OCI-LY7 (cell line): ENCODE data around the gene OR7G2. TPM values are rescaled to one million over a fixed set of nuclear protein-coding genes. Genes with fewer than 3 reads are reported as not detected.
A peak's percentile ranks its signal among the peaks of the same experiment; 100 is the strongest.

Experiments used
- Bru-seq: library from RNA; stranded (reverse); fragments of 400-500 nt; gene quantifications from one replicate; lab custom pipeline; 2021; lab: Mats Ljungman, UMichigan
- BruChase-seq, 2 experiments: library from RNA; stranded (reverse); fragments of 400-500 nt; gene quantifications; one replicate each; lab custom pipeline; 2021; lab: Mats Ljungman, UMichigan
- BruUV-seq: library from RNA; stranded (reverse); fragments of 400-500 nt; replicated peaks from 2 replicates; lab custom pipeline; 2021; lab: Mats Ljungman, UMichigan
- CTCF ChIA-PET: fragments of 300-600 bp; sonication (Branson Sonifier 250); formaldehyde crosslinking; loops from one replicate; lab custom pipeline; 2022; ENCODE audit warnings: antibody characterized with exemption; ENCODE audit not compliant: unreplicated experiment; lab: Charles Lee
- POLR2A ChIA-PET: fragments of 300-600 bp; sonication (Branson Sonifier 250); formaldehyde crosslinking; loops from one replicate; lab custom pipeline; 2022; ENCODE audit warnings: antibody characterized with exemption; lab: Charles Lee
- DNase-seq: peaks from one replicate; pipeline ENCODE4 v3.0.0-alpha.2; 2015; ENCODE audit warnings: low spot score
- H2AFZ ChIP-seq: fragments of 200-600 bp; sonication (generic), shearing (Covaris generic); 2 replicates; pipeline ENCODE4 v1.6.1; 2014; ENCODE audit warnings: mild to moderate bottlenecking, antibody characterized with exemption, low read length, moderate library complexity
- H3K27ac ChIP-seq: fragments of 200-600 bp; sonication (generic); 2 replicates; pipeline ENCODE4 v1.5.1; 2014; ENCODE audit warnings: mixed run types, low read depth, mild to moderate bottlenecking, moderate library complexity, low read length, inconsistent platforms; ENCODE audit not compliant: poor library complexity, severe bottlenecking
- H3K36me3 ChIP-seq: fragments of 200-600 bp; sonication (generic); 2 replicates; pipeline ENCODE4 v1.6.1; 2014; ENCODE audit warnings: mild to moderate bottlenecking, antibody characterized with exemption, low read length, moderate library complexity, mixed read lengths; ENCODE audit not compliant: insufficient read depth
- H3K4me1 ChIP-seq: fragments of 200-600 bp; sonication (generic); 2 replicates; pipeline ENCODE4 v1.5.1; 2014; ENCODE audit warnings: mild to moderate bottlenecking, low read length; ENCODE audit not compliant: insufficient read depth, poor library complexity, severe bottlenecking
- H3K4me2 ChIP-seq: fragments of 200-600 bp; sonication (generic); 2 replicates; pipeline ENCODE4 v1.6.1; 2014; ENCODE audit warnings: mild to moderate bottlenecking, low read length
- H3K4me3 ChIP-seq: fragments of 200-600 bp; sonication (generic); 2 replicates; pipeline ENCODE4 v1.5.1; 2014; ENCODE audit warnings: mild to moderate bottlenecking, low read depth, low read length; ENCODE audit not compliant: poor library complexity, severe bottlenecking
- H3K79me2 ChIP-seq: fragments of 200-600 bp; sonication (generic); 2 replicates; pipeline ENCODE4 v1.6.1; 2016; ENCODE audit warnings: low read depth, mild to moderate bottlenecking, low read length, moderate library complexity, mixed read lengths; ENCODE audit not compliant: insufficient read depth
- H3K9me2 ChIP-seq: fragments of 200-600 bp; sonication (generic); 2 replicates; pipeline ENCODE4 v1.6.1; 2016; ENCODE audit warnings: mild to moderate bottlenecking, low read length, mixed read lengths; ENCODE audit not compliant: insufficient read depth
- H3K9me3 ChIP-seq: fragments of 200-600 bp; sonication (generic); 2 replicates; pipeline ENCODE4 v1.6.1; 2014; ENCODE audit warnings: mild to moderate bottlenecking, mixed run types, low read length, mixed read lengths
- H4K20me1 ChIP-seq: fragments of 200-600 bp; sonication (generic); 2 replicates; pipeline ENCODE4 v1.6.1; 2014; ENCODE audit warnings: mild to moderate bottlenecking, antibody characterized with exemption, low read length, moderate library complexity, mixed read lengths; ENCODE audit not compliant: insufficient read depth
- CTCF ChIP-seq: fragments of 200-600 bp; sonication (generic); conservative IDR thresholded peaks from 2 replicates; pipeline ENCODE4 v1.5.1; 2014; ENCODE audit warnings: mild to moderate bottlenecking, antibody characterized with exemption, low read length, moderate library complexity, mixed read lengths
- EZH2phosphoT487 ChIP-seq: fragments of 200-600 bp; sonication (generic); IDR thresholded peaks from 2 replicates; pipeline ENCODE4 v1.6.1; 2018; ENCODE audit warnings: low read depth, borderline replicate concordance, mild to moderate bottlenecking, mixed run types, antibody characterized with exemption, low read length, moderate library complexity, mixed read lengths
- intact Hi-C: fragments of 100-400 bp; cut with micrococcal nuclease; formaldehyde crosslinking; loops from one replicate; pipeline ENCODE4 v1.10.0; 2022; ENCODE audit not compliant: unreplicated experiment
- long read RNA-seq: library from polyadenylated mRNA; stranded (forward); transcript quantifications from one replicate; pipeline ENCODE4 v2.0.0, GENCODE V29; 2022
- total RNA-seq, 2 experiments: library from RNA; depleted of rRNA in 1 of 2; stranded (reverse); fragments of >200 nt in 1 of 2; shearing (Covaris generic) in 1 of 2; gene quantifications; 2 replicates each; pipeline ENCODE4 v1.2.3, GENCODE V29; 2014 to 2022

OR7G2 gene
- total RNA-seq (2014; rRNA removed; shearing (Covaris generic)): not detected in 2 replicates
- not detected in 2 replicates for total RNA-seq (2022)
- not detected for Bru-seq, nascent RNA
- BruChase-seq, experiment 1, labeled RNA remaining after a 6-hour chase: not detected
- BruChase-seq, experiment 2, labeled RNA remaining after a 2-hour chase: not detected
- long read RNA-seq: 0 reads

DNA sequence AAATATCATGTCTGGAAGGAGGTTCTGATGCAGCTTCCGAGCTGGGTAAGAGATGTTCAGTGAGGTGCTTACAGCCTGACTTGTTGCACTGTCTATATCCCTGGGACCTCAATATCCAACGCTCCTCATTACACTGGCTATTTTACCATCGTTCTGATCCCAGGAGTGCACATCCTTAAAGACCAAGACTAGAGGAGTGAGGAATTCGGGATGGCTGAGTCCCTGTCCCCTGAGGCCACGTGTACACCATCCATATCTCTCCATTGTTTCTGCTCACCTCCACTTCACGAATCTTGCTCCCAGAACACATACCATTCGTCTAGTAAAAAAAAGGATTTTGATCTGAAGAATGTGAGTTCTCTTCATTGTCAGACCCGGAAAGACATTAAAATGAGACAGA lies at the start of gene OR7G2:
TSS of gene OR7G2 (minus strand) at position 101 of the 400 bp plus-strand sequence. CDS start 4,232 bp downstream, outside the sequence.
- no peak for DNase-seq
- H3K4me1 ChIP-seq: no peaks in the 10 kb centered on the region
- H3K36me3 ChIP-seq: no peaks in the 10 kb centered on the region
- TF ChIP-seq EZH2phosphoT487 (no peak), CTCF (no peak)
- CTCF ChIA-PET: no interaction called here
- no peak within 1 kb of the TSS for H3K4me2 ChIP-seq
- BruUV-seq: no TSS peak
- H4K20me1 ChIP-seq: no peaks in the 10 kb centered on the region
- no peaks in the 10 kb centered on the region for H3K9me3 ChIP-seq
- no peak within 1 kb of the TSS for H3K4me3 ChIP-seq
- no peaks in the 10 kb centered on the region for H3K9me2 ChIP-seq
- H3K79me2 ChIP-seq: no peaks in the 10 kb centered on the region
- no peak within 1 kb of the TSS; the same call in 1 of the 2 replicates for H2AFZ ChIP-seq
- no peak within 1 kb of the TSS for H3K27ac ChIP-seq
- intact Hi-C loops: no loop called here
- POLR2A ChIA-PET: no interaction called here

DNA sequence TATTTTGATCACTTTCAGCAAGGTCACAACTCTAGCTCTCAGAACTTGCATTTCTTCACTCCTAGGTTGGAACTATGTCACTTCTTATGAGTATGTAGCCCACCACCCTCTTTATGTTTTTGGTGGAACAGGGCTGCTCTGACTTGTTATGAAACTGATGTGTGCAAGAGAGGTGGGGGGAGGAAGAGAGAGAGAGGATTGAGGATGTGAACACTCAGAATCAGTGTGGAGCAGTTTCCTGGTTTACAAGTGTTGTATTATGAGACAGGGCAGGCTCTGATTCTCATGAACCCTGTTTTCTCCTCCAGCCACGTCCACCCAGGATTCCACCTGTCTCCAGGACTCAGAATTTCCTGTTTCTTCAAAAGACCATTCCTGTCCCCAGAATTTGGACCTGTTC lies 49.0 kb upstream of the OR7G2 start:
- Histone ChIP-seq H2AFZ (no peak overlapping the region), H3K4me1 (peaks cover 10% of the 10 kb centered on the region), H4K20me1 (no peaks in the 10 kb centered on the region), H3K79me2 (peaks cover 50% of the 10 kb centered on the region), H3K27ac (no peak overlapping the region), H3K4me2 (peak overlapping the region; percentile 27; the same call in 1 of the 2 replicates), H3K9me3 (peaks cover 30% of the 10 kb centered on the region; the same call in 1 of the 2 replicates), H3K36me3 (peaks cover 100% of the 10 kb centered on the region), H3K4me3 (no peak overlapping the region), H3K9me2 (no peaks in the 10 kb centered on the region)
- TF ChIP-seq CTCF: no peak
- no peak for TF ChIP-seq EZH2phosphoT487
- intact Hi-C loops: no loop called here
- ChIA-PET POLR2A (no interaction called here), CTCF (no interaction called here)
- no TSS peak for BruUV-seq
- DNase-seq: peak; percentile 37

DNA sequence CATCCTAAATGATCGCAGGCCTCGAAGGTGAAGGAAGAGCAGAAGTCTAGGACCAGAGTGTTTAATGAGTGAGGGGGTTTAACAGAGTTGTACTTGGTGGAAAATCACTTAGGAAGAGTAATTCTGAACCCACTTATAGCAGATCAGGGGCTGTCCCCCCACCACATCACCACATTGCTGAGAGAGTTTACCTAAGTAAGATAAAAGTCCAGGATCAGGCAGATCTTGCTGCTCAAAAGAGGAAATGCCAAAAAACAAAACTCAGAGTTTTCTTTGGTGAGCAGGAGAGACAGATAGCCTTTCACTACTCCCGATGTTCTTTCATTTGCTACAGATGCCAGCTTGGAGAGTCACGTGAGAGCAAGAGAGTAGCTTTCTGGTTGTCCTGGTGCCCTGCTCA lies 48.3 kb upstream of the OR7G2 start:
- CTCF ChIA-PET: no interaction called here
- H3K79me2 ChIP-seq: peaks cover 57% of the 10 kb centered on the region
- DNase-seq: no peak
- H3K9me2 ChIP-seq: no peaks in the 10 kb centered on the region
- no peak overlapping the region for H2AFZ ChIP-seq
- intact Hi-C loops: no loop called here
- BruUV-seq: no TSS peak
- H3K9me3 ChIP-seq: peaks cover 37% of the 10 kb centered on the region; the same call in 1 of the 2 replicates
- TF ChIP-seq CTCF: no peak
- no peak overlapping the region for H3K4me3 ChIP-seq
- H4K20me1 ChIP-seq: no peaks in the 10 kb centered on the region
- H3K4me2 ChIP-seq: no peak overlapping the region
- POLR2A ChIA-PET: no interaction called here
- H3K27ac ChIP-seq: no peak overlapping the region
- H3K36me3 ChIP-seq: peaks cover 100% of the 10 kb centered on the region
- peaks cover 10% of the 10 kb centered on the region for H3K4me1 ChIP-seq
